Right renal cortex interstitium (tissue), 3 donors: ENCODE results near the gene PCA3. TPM values are rescaled to one million over a fixed set of nuclear protein-coding genes. Genes with fewer than 3 reads are reported as not detected.

ENCODE experiments used
- DNase-seq, 3 donors: peaks; one replicate each; pipeline ENCODE4 v3.0.0-alpha.2; 2013; ENCODE audit warnings: low read depth in 3 of 3, low spot score in 2 of 3
- polyA plus RNA-seq, 3 donors: library from polyadenylated mRNA; unstranded; fragments of 120-200 nt; gene quantifications; one replicate each; pipeline ENCODE4 v1.2.1, GENCODE V29; 2013; ENCODE audit not compliant: insufficient read length in 3 of 3

Gene PCA3
- polyA plus RNA-seq, 3 donors = 0.26 to 0.67 (median 0.40) TPM

- no peak for DNase-seq
Measured at GRCh38 chr9:76756268-76756640, 8.0 kb upstream of the PCA3 start.

- no peak for DNase-seq
Measured at GRCh38 chr9:76756941-76757673, 7.1 kb upstream of the PCA3 start.

DNA sequence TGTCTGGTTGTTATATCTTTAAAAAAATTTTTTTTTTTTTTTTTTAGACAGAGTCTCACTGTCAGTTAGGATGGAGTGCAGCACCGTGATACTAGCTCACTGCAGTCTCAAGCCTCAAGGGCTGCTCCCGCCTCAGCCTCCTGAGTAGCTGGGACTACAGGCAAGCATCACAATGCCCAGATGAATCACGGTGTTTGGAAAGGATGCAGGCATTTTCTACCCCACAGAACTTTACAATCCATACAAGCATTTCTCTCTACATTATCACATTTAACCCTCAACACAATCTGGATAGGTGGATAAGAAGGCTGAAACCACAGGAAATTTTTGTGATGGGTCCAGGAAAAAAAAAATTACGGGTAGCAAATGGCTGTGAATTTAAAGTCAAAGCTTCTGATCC is 5.8 kb upstream of the PCA3 start:
- DNase-seq = no peak

DNA sequence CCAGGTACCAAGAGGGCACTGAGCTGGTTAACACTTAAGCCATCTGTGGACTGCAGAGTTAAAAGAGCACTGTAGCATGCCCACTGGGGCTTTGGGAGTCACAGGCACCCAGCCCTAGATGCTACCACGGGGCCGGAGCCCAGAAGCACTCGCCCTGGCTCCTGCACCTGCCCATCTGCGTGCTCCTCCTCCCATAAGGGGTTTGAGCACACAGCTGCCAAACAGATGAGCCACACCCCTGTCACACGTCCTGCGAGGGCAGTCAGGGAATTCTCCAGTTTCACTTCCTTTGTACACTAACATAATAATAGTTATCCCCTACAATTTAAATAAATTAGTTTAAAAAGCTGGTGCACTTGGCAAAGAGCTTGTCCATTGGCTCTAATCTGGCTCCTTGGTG is 4.5 kb upstream of the PCA3 start:
- no peak for DNase-seq

DNA sequence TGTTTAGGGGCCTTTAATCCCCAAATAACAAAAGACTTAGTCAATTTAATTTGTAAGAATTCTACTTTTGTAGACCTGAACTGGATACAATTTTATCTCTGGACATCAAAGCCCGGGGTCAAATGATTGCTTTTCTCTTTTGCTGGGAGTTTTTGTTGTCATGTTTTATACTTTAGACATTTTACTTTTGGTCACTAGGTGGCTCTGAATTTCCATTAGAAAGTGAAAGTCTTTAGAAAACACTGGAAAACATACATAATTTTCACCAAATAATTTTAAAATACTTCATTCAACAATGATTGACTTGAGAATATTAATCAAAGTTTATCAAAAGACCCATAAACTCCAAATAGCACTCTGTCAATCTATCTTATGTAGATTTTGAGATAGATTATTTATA is 2.8 kb upstream of the PCA3 start:
- DNase-seq = no peak

DNA sequence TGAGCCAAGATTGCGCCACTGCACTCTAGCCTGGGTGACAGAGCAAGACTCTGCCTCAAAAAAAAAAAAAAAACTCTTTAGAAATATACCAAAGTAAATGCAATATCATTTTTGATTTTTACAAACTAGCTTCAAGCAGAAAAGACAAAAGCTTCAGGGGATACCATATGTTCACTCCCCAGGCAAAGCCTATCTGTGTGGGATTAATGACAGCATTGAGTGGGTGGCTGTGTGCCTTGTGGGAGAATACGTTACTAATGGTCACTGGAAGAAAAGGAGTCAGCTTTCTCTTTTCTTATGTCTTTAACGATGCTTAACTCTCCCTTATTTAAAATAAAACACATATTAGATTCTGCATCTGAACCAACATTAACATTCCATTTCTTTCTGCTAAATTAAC is 1.9 kb downstream of the PCA3 start:
- no peak for DNase-seq

DNA sequence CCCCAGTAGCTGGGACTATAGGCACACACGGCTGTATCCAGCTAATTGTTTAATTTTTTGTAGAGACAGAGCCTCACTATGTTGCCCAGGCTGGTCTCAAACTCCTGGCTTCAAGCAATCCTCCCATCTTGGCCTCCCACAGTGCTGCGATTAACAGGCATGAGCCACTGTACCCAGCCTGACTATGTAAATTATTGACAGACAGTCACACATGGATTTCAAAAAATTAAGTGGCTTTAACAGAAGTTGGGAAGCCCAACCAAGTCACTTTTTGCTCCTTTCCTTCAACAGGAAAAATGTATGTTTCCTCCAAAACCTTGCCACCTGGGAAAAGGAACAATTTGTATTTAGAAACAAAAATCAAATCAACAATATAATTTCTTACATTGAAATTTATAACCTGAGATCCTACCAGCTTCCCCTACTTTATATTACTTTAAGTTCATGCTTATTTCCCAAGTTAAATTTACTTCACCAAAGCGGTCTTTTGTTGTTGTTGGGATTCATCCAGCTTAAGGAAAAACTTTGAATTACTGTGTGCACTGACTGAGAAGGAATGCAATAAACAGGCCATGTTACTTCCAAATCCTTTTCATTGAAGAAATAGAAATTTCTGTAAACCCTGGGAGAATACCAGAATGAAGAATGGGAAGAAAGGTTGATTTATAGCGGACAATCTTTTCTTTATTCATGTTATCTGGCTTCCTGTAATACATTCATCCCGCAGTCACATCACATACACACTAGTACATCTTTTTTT is 8.6 kb downstream of the PCA3 start:
- DNase-seq = peak in 2 of 3 donors; percentile 27 to 52

- DNase-seq = no peak
Measured at GRCh38 chr9:76784881-76785280, 20.6 kb downstream of the PCA3 start.

DNA sequence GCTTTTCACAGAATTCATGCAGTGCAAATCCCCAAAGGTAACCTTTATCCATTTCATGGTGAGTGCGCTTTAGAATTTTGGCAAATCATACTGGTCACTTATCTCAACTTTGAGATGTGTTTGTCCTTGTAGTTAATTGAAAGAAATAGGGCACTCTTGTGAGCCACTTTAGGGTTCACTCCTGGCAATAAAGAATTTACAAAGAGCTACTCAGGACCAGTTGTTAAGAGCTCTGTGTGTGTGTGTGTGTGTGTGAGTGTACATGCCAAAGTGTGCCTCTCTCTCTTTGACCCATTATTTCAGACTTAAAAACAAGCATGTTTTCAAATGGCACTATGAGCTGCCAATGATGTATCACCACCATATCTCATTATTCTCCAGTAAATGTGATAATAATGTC is 21.3 kb downstream of the PCA3 start:
- no peak for DNase-seq

DNA sequence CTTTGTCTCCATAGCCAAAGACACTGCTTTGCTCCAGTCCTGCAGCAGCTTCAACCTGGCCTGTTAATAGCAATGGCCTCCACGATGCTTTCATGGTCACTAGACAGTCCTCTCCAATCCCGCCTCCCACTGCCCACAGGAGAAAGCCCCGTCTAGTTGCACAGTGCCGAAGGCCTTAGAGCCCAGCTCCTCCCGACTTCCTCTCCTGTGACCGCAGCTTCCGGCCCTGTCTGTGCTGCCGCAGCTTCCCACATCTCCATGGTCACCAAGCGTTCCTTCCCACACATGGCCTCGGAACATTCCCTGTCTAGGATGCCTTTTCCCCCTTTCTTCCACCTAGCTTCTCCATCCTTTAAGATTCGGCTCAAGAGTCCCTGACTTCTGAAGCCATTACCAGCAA is 23.4 kb downstream of the PCA3 start:
- DNase-seq = no peak

DNA sequence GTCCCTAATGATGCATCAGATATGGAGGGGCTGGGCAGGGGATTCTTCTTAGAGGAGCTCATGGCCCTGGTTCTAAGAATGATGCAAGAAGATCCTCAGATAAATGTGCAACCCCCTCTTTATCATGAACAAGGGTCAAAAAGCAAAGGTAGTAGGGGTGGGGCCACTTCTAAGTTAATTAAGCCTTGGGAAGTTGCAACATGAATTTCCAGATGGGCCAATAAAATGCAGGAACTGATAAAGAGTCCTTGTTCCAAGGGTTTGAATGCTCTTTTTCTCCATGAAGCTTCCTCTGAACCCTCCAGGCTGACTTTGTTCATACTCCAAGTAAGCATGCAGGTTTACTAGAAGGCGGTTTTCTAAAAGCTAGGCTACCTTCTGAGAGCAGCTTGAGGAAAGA is 25.6 kb downstream of the PCA3 start:
- no peak for DNase-seq

- DNase-seq = no peak
Measured at GRCh38 chr9:76793784-76794431, 29.7 kb downstream of the PCA3 start.

DNA sequence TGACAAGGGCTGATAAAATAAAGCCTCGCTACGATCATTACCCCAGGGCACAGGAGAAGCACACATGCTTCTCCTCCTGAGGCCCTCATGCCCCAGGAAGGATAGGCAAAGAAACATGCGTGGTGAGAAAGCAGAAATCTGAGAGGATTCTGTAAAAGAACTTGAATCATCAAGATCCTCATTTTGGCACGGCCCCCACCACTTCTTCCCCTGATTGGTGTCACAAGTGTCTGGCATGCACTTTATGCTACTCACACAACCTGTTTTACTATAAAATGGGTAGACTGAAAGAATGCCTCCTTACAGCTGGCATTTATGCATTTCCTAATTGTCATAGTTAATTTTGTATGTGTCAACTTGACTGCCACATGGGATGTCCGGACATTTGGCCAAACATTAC is 32.1 kb downstream of the PCA3 start:
- DNase-seq = no peak

GRCh38 chr9:76798527-76798926 is 34.3 kb downstream of the PCA3 start:
- DNase-seq = no peak

GRCh38 chr9:76799473-76799872 is 35.2 kb downstream of the PCA3 start:
- DNase-seq = no peak

- DNase-seq = no peak
Measured at GRCh38 chr9:76800901-76801300, 36.7 kb downstream of the PCA3 start.

DNA sequence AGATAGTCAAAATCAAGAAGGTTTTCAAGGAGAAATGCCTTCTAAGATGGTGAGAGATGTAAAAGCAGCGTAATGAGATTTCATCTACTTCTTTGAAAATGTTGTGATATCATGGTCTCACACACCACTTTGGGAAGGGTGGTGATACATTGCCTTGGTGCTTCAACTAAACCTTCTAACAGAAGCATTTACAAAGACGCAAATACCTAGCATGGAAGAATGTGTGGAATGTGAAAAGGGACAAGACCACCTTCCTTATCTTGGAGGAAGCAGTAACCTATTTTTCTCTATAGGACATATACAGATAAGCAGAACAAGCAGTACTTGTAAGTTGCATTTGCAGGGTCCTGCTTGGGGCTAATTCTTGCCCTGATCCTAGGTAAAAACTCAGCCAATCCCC is 38.8 kb downstream of the PCA3 start:
- DNase-seq = no peak

DNA sequence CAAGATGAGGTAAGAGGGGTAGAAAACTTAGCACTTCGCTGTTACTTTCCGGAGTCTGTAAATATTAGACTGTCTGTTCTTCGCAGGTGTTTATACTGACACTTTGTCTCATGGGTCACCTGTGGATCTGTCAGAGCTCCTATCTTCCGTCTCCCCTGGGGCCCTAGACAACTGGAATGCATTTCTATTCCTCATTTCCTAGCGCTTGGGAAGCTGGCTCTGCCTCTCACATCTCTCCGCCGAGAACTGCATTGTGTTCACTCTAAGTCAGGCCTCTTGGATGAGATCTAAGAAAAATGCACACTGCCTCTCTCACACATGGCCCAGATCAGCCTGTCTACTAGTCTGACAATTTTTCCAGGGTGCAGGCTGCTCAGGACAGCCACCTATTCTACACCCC is 39.5 kb downstream of the PCA3 start:
- DNase-seq = no peak

DNA sequence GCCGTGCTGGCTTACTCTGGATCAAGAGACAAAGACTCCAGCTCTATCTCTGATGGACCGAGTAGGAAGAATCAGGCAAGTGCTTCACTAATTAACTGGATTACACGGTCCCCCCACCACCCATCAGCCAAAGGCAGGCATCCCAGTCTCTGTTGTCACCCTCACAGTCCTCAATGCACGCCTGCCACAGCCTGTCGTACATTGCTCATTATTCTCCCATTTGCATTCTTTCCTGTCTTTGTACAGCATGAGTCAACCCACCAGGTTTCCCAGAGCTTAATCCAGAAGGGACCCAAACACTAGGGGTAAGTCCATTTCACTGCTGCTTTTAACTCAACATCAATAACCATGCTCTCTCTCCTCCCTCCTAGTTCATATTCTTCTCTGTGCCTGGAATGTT is 44.4 kb downstream of the PCA3 start:
- DNase-seq = no peak

- peak in 2 of 3 donors; percentile 27 for DNase-seq
Measured at GRCh38 chr9:76810377-76810957, 46.2 kb downstream of the PCA3 start.

- no peak for DNase-seq
Measured at GRCh38 chr9:76812591-76812990, 48.4 kb downstream of the PCA3 start.

- no peak for DNase-seq
Measured at GRCh38 chr9:76817489-76817888, 53.3 kb downstream of the PCA3 start.
